ENCODE results near the gene BEST4.

GRCh38 chr1:44832056-44832705, 44.2 kb upstream of the BEST4 start:
- TF ChIP-seq CTCF (IDR thresholded peaks at IDR 0.05; ENCODE audit: low read depth, low read length) (no peak), POLR2A (IDR thresholded peaks at IDR 0.05; ENCODE audit: extremely low read depth, insufficient read length) (no peak), MAX (IDR thresholded peaks at IDR 0.05; ENCODE audit: low read depth, low read length) (no peak)
